Neural progenitor cell (in vitro differentiated cells): ENCODE results near the gene RFK.

Source experiments
- EZH2 ChIP-seq: fragments of 200-600 bp; sonication (generic); IDR thresholded peaks from 2 replicates; pipeline ENCODE4 v1.6.1; 2017; ENCODE audit warnings: antibody characterized with exemption, mild to moderate bottlenecking, moderate library complexity
- EZH2phosphoT487 ChIP-seq: fragments of 200-600 bp; sonication (generic); IDR thresholded peaks from 2 replicates; pipeline ENCODE4 v1.6.1; 2017; ENCODE audit warnings: antibody characterized with exemption
- TF ChIP-seq, protein P1 (sequence below): fragments of 200-600 bp; sonication (generic); IDR thresholded peaks from 2 replicates; pipeline ENCODE4 v1.5.1; 2017; ENCODE audit warnings: antibody characterized with exemption, mild to moderate bottlenecking

DNA sequence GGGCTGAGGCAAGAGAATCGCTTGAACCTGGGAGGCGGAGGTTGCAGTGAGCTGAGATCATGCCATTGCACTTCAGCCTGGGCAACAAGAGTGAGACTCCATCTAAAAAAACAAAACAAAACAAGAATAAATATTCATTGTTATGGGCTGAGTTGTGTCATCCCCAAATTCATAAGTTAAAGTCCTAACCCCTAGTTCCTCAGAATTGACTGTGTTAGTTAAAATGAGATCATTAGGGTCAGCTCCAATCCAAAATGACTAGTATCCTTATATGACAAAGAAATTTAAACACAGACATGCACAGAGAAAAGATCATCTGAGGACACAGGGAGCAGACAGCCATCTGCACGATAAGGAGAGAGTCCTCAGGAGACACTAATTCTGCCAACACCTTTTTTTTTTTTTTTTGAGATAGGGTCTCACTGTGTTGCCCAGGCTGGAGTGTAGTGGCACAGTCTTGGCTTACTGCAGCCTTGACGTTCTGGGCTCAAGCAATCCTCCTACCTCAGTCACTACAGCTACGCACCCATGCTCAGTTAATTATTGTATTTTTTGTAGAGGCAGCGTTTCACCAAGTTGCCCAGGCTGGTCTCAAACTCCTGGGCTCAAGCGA, 32.7 kb upstream of the RFK start:
- TF ChIP-seq, protein P1, sequence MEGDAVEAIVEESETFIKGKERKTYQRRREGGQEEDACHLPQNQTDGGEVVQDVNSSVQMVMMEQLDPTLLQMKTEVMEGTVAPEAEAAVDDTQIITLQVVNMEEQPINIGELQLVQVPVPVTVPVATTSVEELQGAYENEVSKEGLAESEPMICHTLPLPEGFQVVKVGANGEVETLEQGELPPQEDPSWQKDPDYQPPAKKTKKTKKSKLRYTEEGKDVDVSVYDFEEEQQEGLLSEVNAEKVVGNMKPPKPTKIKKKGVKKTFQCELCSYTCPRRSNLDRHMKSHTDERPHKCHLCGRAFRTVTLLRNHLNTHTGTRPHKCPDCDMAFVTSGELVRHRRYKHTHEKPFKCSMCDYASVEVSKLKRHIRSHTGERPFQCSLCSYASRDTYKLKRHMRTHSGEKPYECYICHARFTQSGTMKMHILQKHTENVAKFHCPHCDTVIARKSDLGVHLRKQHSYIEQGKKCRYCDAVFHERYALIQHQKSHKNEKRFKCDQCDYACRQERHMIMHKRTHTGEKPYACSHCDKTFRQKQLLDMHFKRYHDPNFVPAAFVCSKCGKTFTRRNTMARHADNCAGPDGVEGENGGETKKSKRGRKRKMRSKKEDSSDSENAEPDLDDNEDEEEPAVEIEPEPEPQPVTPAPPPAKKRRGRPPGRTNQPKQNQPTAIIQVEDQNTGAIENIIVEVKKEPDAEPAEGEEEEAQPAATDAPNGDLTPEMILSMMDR = no peak
- no peak for TF ChIP-seq EZH2phosphoT487
- no peak for TF ChIP-seq EZH2
